GM18499 (cell line): Measurements from ENCODE around the gene OAS1.

Experiments
- ATAC-seq: cut with Tn5 transposase; IDR thresholded peaks from one replicate; pipeline ENCODE4 v1.9.1; 2021; ENCODE audit warnings: moderate number of reproducible peaks; ENCODE audit not compliant: insufficient read depth, unreplicated experiment

Gene OAS1

DNA sequence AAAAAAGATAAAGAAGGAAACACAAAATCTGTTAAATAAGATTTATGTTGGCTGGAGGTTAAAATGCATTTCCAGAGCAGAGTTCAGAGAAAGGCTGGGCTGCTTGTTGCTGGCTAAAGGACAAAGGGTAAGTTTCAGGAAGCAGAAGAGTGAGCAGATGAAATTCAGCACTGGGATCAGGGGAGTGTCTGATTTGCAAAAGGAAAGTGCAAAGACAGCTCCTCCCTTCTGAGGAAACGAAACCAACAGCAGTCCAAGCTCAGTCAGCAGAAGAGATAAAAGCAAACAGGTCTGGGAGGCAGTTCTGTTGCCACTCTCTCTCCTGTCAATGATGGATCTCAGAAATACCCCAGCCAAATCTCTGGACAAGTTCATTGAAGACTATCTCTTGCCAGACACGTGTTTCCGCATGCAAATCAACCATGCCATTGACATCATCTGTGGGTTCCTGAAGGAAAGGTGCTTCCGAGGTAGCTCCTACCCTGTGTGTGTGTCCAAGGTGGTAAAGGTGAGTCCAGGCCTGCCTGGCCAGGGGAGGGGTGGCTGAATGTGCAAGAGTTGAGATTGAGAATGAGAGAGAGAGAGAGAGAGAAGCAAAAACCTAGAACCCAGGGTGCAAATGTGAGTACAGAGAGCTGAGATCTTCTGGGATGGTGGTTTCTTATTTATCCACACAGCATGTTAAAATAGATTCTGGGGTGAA lies at the start of gene OAS1:
Gene OAS1, plus strand, starts transcription at position 251 of the 703 bp plus-strand sequence. Its CDS starts 78 bp downstream, at position 329.
- peak; percentile 46 for ATAC-seq

DNA sequence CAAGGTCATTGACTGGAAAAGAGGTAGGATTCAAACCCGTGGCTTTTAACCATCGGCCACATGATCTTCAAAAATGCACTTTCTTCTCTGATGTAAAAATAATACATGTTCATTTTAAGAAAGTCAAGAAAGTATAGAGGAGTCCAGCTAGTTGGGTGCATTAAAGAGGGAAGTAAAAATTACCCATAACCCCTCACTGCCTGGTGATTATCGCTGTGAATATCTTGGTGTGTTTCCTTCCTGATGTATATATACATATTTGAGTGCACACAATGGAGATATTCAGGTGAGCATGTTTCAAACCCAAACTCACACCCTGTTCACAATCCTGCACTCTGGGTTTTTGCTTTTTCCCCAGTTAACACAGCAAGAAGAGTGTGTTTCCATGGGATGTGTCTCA lies 47.5 kb upstream of the OAS1 start:
- ATAC-seq, result no peak

- ATAC-seq, result no peak
These were observed 46.6 kb upstream of the OAS1 start for GRCh38 chr12:112860181-112860580.

DNA sequence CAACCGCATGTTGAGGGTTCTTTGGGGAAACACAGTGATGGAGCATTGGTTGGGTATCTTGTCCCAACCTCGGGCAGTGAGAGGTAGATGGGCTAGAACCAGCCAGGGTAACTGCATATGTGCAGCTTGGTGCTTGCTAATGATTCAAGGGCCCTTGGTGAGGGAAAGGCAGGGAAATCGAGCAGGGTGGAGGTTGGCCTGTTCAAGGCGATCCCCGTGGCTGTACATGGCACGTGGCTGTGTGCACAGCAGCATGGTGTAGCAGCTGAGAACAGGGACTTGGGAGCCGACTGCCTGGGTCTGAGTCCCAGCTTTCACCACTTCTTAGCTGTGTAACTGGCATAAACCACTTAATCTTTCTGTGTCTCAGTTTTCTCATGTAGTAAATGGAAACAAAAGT lies 45.5 kb upstream of the OAS1 start:
- no peak for ATAC-seq

- ATAC-seq, result no peak
These were observed 44.0 kb upstream of the OAS1 start for GRCh38 chr12:112862636-112863290.

DNA sequence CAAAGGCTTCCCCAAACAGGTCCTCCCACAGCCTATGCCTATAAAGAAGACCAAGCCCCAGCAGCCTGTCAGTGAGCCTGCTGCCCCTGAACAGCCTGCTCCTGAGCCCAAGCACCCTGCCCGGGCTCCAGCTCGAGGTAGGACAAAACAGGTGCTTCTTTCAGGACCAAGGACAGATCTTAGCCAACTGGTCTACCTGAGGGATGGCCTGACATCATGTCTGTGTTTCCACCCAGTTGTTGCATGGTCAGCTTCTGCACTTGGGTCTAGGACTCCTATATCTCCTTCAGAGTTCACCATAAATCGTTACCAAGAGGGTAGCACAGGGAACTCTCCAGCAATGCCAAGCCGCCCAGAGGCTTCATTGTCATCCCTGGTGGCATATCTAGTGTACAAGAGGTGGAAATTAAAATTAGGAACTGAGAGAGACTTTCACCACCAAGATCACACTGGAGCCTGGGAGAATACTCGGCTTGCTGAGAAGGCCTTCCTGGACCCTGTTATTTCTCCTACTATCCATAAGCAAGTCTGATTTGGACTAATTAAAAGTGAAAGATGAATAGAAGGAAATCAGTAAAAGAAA lies 38.2 kb upstream of the OAS1 start:
- ATAC-seq, result no peak

DNA sequence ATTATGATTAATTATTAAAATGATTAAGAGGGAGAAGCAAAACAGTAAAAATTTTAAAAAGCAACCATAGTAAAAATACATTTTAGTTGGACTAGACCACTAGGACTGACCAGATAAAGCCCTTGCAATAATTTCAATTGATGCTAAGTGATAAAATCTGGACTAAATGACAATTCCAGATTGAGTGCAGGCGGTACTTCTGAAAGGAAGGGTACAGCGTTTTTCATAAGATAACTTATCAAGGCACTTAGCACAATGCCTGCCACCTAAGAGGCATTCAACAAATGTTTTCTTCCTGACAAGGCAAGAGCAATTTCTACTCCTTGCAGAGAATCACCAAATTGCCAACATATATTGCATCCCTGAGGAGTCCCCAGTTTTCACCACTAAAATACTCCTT lies 37.7 kb upstream of the OAS1 start:
- ATAC-seq, result no peak

- no peak for ATAC-seq
These were observed 37.0 kb upstream of the OAS1 start for GRCh38 chr12:112869778-112870177.

DNA sequence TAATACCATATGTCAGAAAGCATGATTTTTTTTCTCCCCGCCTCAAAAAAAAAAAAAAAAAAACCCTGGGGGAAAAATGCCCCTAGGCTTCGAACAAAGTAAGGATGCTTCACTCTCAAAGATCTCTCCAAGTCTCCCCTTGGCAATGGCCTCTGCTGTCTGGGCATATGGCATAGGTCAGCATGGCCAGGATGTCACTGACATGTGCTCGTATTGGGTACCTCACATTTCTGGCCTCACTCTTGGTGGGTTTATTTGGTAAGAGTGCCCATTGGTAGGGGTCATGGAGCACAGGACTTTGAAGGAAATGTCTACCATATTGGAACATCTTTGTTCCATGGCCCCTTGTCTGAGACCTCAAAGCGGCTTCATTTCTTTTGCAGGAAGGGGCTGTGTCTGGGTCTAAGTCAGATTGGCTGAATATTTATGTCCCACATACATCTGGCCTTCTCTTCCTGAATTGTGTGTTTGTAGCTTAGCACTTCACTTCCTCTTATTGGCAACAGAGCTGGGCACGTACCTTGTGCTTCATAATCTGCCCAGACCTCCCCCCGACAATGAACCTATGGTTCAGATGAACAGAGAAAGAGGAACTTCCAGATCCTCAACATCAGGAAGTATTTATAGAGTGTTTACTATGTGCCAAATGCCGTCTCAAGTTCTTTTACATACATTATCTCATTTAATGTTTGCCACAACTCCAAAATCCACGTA lies 36.3 kb upstream of the OAS1 start:
- ATAC-seq, result no peak

GRCh38 chr12:112875608-112876007 lies 31.2 kb upstream of the OAS1 start:
- no peak for ATAC-seq

GRCh38 chr12:112876506-112876905 lies 30.3 kb upstream of the OAS1 start:
- ATAC-seq, result no peak

DNA sequence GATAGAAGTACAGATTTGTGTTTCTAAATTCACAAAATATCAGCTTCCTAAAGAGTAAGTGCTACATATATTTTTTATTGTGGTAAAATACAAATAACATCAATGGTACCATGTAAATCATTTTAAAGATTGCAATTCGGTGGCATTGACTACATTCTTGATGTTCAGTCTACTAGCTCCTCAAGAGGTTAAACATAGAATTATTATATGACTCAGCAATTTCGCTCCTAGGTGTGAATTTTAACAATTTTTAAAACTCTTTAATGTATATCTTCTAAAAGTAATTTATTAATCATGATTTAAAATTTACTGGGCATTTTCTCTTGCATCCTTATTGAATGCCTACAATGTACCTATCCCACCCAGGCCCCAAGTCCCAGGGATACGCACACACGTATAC lies 29.8 kb upstream of the OAS1 start:
- no peak for ATAC-seq

GRCh38 chr12:112878488-112878887 lies 28.3 kb upstream of the OAS1 start:
- no peak for ATAC-seq

- ATAC-seq, result no peak
These were observed 27.5 kb upstream of the OAS1 start for GRCh38 chr12:112879191-112879705.

DNA sequence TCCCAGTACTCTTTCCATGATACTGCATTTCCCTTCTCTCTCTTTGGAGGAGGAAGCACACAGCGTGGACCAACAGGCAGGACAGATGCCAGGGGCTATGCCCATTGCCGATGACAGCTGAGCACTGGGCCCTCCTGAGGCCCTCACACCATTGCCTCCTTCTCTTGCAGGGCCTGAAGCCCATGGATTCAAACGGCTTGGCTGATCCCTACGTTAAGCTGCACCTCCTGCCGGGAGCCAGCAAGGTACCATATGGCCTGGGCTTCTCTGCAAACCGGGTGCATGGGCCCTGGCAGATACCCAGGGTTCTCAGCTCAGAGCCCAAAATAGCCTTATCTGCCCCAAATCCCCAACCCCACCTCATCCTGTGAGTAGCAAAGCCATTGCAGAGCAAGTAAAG lies 25.2 kb upstream of the OAS1 start:
- no peak for ATAC-seq

DNA sequence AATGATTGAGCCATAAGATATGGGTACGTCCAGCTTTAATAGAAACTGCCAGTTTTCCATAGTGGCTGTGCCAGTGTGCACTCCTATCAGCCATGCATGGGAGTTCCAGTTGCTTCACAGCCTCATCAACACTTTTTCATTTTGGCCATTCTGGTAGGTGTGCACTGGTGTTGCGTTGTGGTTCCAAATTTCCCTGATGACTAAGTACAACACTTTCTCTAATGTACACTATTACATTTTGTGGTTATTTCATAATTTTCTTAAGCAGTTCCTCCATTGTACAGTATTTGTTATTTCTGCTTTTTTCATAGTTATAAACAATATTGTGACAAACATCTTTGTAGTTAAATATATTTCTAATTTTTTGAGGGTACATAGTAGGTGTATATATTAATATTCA lies 21.5 kb upstream of the OAS1 start:
- no peak for ATAC-seq

GRCh38 chr12:112887550-112887949 lies 19.2 kb upstream of the OAS1 start:
- ATAC-seq, result no peak

DNA sequence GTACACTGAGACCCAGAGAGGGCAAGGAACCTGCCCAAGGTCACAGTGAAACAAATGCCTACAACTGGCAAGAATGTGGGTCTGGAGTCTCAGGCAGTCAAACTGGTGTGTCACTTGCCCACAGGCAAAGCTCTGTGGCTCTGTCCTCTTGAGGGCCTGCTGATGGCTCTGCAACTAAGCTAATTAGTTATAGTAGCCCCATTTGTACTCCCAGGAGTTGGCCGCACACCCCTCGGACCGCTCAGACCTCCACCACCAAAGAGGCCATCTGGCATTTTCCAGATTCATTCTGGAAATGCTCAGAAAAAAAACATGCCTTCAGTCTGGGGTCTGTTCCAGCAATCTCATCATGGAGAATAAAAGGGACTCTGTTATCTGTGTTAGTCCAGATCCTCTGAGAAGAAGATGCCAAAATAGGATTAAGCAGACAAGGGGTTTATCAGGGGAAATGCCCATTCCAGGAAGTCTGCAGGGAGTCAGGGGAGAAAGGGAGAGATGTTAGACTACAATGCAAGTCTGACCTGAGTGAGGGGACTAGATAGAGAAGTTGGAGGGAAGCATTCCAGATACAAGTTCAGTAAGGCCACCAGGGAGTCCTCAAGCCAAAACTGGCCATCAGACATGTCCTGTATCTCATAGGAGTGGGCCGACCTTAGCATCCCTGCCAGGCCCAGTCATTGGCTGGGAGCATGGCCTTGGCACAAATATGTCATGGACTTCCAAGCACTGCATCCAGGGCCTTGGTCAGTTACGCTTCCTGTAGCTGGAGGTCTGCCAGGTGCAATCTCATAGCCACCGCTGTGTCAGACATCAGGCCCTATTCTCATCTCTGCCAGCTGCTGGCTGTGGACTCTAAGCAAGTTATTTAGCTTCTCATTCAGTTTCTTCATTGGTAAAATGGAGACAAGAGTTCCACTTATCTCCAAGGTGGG lies 15.4 kb upstream of the OAS1 start:
- ATAC-seq, result no peak

DNA sequence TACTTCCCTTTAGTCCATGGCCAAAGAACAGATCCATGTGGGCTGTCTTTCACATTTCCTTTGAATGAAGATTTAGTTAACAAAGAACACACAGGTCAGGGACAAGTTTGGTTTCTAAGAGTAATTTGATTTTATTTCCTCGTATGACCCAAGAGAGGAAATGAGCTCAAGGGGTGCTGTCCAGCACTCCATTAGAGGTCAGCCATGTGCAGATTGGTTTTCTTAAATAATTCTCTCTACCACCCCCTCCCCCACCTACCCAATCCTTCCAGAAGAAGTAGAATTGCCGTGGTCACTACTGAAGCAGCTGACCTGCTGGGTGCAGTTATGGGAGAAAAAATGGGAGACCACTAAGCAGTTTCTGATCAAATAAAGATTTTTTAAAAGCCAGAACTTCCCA lies 13.9 kb upstream of the OAS1 start:
- no peak for ATAC-seq

- ATAC-seq, result no peak
These were observed 12.6 kb upstream of the OAS1 start for GRCh38 chr12:112894128-112894527.
